ENCODE measurements around the gene CHD6.

The CHD6 gene

GRCh38 chr20:41592516-41593216, 25.5 kb downstream of the CHD6 start:
- Histone ChIP-seq H3K4me3 (ENCODE audit: insufficient read depth, low read depth, low read length) (no peak overlapping the region), H3K27ac (ENCODE audit: insufficient read depth, low read depth, low read length, poor library complexity, severe bottlenecking) (no peak overlapping the region), H3K27me3 (ENCODE audit: control insufficient read depth, insufficient read depth, low read length, poor library complexity, severe bottlenecking) (no peaks in the 10 kb centered on the region), H3K36me3 (ENCODE audit: control insufficient read depth, insufficient read depth, low read length) (peaks cover 7% of the 10 kb centered on the region), H3K4me1 (ENCODE audit: control insufficient read depth, insufficient read depth, low read length) (no peaks in the 10 kb centered on the region), H3K9me3 (ENCODE audit: control insufficient read depth, low read length) (no peaks in the 10 kb centered on the region)
- WGBS, 2 experiments, result 96 to 97% methylated on average over 2 to 3 of the region's 3 CpGs

DNA sequence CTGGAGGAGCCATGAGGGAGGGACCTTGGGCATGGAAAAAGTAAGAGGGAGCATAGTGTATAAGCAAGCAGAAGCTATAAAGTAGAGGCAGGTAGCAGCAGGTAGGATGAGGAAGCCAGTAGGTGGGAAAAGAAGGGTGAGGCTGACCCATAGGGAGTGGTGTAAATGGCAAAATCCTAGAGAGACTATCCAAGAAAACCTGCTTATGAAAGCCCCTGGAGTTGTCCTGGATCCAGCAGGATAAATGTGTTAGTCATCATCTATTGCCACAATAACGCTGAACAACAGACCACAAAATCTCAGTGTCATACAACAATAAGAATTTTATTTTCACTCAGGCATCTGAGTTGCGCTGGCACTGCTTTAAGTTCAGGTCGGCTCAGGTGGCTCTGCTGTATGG, 30.2 kb downstream of the CHD6 start:
- Histone ChIP-seq H3K27ac (ENCODE audit: insufficient read depth, low read depth, low read length, poor library complexity, severe bottlenecking) (no peak overlapping the region), H3K4me1 (ENCODE audit: control insufficient read depth, insufficient read depth, low read length) (no peaks in the 10 kb centered on the region), H3K4me3 (ENCODE audit: insufficient read depth, low read depth, low read length) (no peak overlapping the region), H3K9me3 (ENCODE audit: control insufficient read depth, low read length) (no peaks in the 10 kb centered on the region), H3K36me3 (ENCODE audit: control insufficient read depth, insufficient read depth, low read length) (peaks cover 20% of the 10 kb centered on the region), H3K27me3 (ENCODE audit: control insufficient read depth, insufficient read depth, low read length, poor library complexity, severe bottlenecking) (no peaks in the 10 kb centered on the region)
- 92 to 93% methylated on average over 3 of the region's 3 CpGs for WGBS, 2 experiments

DNA sequence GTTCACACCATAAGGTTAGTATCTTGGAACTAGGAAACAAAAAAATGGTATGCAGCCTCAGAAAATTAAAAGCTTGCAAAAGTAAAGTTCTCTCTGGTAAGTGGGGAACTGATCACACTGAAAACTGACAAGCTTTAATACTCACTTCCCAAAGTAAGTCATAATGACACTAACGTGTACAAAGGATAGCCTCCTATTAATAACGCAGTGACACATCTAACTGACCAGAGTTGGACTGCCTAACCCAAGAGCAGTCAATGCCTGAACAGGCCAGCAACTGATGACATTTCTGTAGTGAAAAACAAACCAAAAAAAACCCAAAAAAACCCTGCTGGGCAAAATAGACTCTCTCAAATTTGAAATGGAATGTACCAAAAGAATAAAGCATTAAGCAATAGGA, 30.7 kb downstream of the CHD6 start:
- H3K4me1 ChIP-seq (ENCODE audit: control insufficient read depth, insufficient read depth, low read length), result no peaks in the 10 kb centered on the region
- 93 to 99% methylated on average over 2 of the region's 2 CpGs for WGBS, 2 experiments
- no peak overlapping the region for H3K4me3 ChIP-seq (ENCODE audit: insufficient read depth, low read depth, low read length)
- H3K36me3 ChIP-seq (ENCODE audit: control insufficient read depth, insufficient read depth, low read length), result peaks cover 20% of the 10 kb centered on the region
- no peaks in the 10 kb centered on the region for H3K9me3 ChIP-seq (ENCODE audit: control insufficient read depth, low read length)
- no peaks in the 10 kb centered on the region for H3K27me3 ChIP-seq (ENCODE audit: control insufficient read depth, insufficient read depth, low read length, poor library complexity, severe bottlenecking)
- H3K27ac ChIP-seq (ENCODE audit: insufficient read depth, low read depth, low read length, poor library complexity, severe bottlenecking), result no peak overlapping the region

DNA sequence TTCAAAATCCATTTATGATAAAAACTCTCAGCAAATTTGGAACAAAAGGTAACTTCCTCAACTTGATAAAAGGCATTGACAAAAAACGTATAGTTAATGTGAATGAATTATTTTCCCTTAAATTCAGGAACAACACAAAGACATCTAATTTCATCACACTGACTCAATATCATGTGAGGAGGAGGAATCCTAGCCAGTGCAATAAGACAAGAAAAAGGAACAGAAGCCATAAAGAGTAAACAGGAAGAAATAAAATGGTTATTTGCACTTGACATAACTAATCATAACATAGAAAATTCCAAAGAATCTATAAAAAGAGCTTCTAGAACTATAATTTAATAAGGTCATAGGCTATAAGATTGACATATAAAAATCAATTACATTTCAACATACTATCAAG, 31.4 kb downstream of the CHD6 start:
- no CpG with 5 or more reads among the region's 1 CpG for WGBS, 2 experiments
- Histone ChIP-seq H3K9me3 (ENCODE audit: control insufficient read depth, low read length) (no peaks in the 10 kb centered on the region), H3K4me3 (ENCODE audit: insufficient read depth, low read depth, low read length) (no peak overlapping the region), H3K27ac (ENCODE audit: insufficient read depth, low read depth, low read length, poor library complexity, severe bottlenecking) (no peak overlapping the region), H3K4me1 (ENCODE audit: control insufficient read depth, insufficient read depth, low read length) (no peaks in the 10 kb centered on the region), H3K36me3 (ENCODE audit: control insufficient read depth, insufficient read depth, low read length) (peaks cover 20% of the 10 kb centered on the region), H3K27me3 (ENCODE audit: control insufficient read depth, insufficient read depth, low read length, poor library complexity, severe bottlenecking) (no peaks in the 10 kb centered on the region)

DNA sequence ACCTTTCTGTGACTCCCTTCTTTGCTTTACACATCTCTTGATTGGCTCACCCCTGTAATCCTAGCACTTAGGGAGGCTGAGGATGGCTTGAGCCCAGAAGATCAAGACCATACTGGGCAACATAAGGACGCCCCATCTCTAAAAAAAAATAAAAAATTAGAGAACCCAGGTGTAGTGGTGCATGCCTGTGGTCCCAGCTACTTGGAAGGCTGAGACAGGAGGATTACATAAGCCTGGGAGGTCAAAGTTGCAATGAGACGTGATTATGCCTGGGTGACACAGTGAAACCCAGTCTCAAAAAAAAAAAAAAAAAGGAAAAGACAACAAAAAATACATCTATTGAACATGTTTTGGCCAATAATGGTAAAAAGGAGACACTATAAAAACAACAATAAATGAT, 37.8 kb downstream of the CHD6 start:
- no peaks in the 10 kb centered on the region for H3K27me3 ChIP-seq (ENCODE audit: control insufficient read depth, insufficient read depth, low read length, poor library complexity, severe bottlenecking)
- H3K9me3 ChIP-seq (ENCODE audit: control insufficient read depth, low read length), result no peaks in the 10 kb centered on the region
- no peaks in the 10 kb centered on the region for H3K36me3 ChIP-seq (ENCODE audit: control insufficient read depth, insufficient read depth, low read length)
- WGBS, 2 experiments, result 89 to 93% methylated on average over 2 of the region's 2 CpGs
- no peaks in the 10 kb centered on the region for H3K4me1 ChIP-seq (ENCODE audit: control insufficient read depth, insufficient read depth, low read length)
- H3K4me3 ChIP-seq (ENCODE audit: insufficient read depth, low read depth, low read length), result no peak overlapping the region
- no peak overlapping the region for H3K27ac ChIP-seq (ENCODE audit: insufficient read depth, low read depth, low read length, poor library complexity, severe bottlenecking)

DNA sequence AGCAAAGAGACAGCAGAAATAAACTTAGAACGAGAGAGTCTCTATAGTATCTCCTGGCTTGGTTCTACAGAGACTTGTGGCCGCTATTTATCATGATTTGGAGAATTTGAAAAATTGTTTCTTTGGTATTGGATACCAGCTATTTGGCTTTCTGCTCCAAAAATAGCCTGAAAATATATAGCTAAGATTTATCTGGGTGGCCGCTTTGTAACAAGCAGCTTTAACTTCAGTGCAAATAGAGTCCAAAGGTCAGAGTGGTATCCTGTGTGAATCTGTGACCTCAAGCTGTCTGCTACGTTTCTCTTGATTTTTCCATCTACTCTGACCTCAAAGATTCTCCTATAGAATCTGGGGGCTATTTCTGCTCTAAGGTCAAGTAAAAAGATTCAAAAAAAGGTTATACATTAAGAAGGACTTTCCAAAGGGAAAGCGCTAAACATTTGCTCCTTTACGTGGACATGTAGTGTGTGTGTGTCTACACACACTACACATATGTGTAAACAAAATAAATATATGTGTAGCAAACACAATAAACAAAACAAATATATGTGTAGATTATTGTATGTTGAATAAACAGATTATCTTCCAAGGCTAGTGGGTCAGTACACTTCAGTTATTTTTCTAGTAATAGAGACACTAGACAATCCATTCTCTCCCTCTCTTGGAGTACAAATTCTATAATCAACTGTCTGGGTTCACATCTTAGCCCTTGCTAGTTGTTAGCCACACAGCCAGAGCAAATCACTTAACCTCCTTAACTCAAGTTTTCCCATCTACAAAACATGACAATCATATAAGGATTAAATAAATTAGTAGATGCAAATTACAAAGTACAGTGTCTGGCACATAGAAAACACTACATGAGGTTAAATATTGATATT, 40.8 kb downstream of the CHD6 start:
- Histone ChIP-seq H3K27ac (ENCODE audit: insufficient read depth, low read depth, low read length, poor library complexity, severe bottlenecking) (no peak overlapping the region), H3K9me3 (ENCODE audit: control insufficient read depth, low read length) (no peaks in the 10 kb centered on the region), H3K36me3 (ENCODE audit: control insufficient read depth, insufficient read depth, low read length) (no peaks in the 10 kb centered on the region), H3K4me3 (ENCODE audit: insufficient read depth, low read depth, low read length) (no peak overlapping the region), H3K4me1 (ENCODE audit: control insufficient read depth, insufficient read depth, low read length) (no peaks in the 10 kb centered on the region), H3K27me3 (ENCODE audit: control insufficient read depth, insufficient read depth, low read length, poor library complexity, severe bottlenecking) (no peaks in the 10 kb centered on the region)
- WGBS, 2 experiments, result 86 to 92% methylated on average over 4 of the region's 6 CpGs

- H3K36me3 ChIP-seq (ENCODE audit: control insufficient read depth, insufficient read depth, low read length), result no peaks in the 10 kb centered on the region
- H3K27ac ChIP-seq (ENCODE audit: insufficient read depth, low read depth, low read length, poor library complexity, severe bottlenecking), result no peak overlapping the region
- WGBS, 2 experiments, result 92 to 95% methylated on average over 3 of the region's 3 CpGs
- H3K4me3 ChIP-seq (ENCODE audit: insufficient read depth, low read depth, low read length), result no peak overlapping the region
- H3K4me1 ChIP-seq (ENCODE audit: control insufficient read depth, insufficient read depth, low read length), result no peaks in the 10 kb centered on the region
- H3K27me3 ChIP-seq (ENCODE audit: control insufficient read depth, insufficient read depth, low read length, poor library complexity, severe bottlenecking), result no peaks in the 10 kb centered on the region
- H3K9me3 ChIP-seq (ENCODE audit: control insufficient read depth, low read length), result no peaks in the 10 kb centered on the region
These were observed 42.8 kb downstream of the CHD6 start for GRCh38 chr20:41575412-41575811.

- no peaks in the 10 kb centered on the region for H3K36me3 ChIP-seq (ENCODE audit: control insufficient read depth, insufficient read depth, low read length)
- H3K27me3 ChIP-seq (ENCODE audit: control insufficient read depth, insufficient read depth, low read length, poor library complexity, severe bottlenecking), result no peaks in the 10 kb centered on the region
- H3K9me3 ChIP-seq (ENCODE audit: control insufficient read depth, low read length), result no peaks in the 10 kb centered on the region
- H3K27ac ChIP-seq (ENCODE audit: insufficient read depth, low read depth, low read length, poor library complexity, severe bottlenecking), result no peak overlapping the region
- H3K4me3 ChIP-seq (ENCODE audit: insufficient read depth, low read depth, low read length), result no peak overlapping the region
- WGBS, 2 experiments, result 81 to 86% methylated on average over 6 of the region's 7 CpGs
- no peaks in the 10 kb centered on the region for H3K4me1 ChIP-seq (ENCODE audit: control insufficient read depth, insufficient read depth, low read length)
These were observed 43.3 kb downstream of the CHD6 start for GRCh38 chr20:41574802-41575389.

- Histone ChIP-seq H3K4me1 (ENCODE audit: control insufficient read depth, insufficient read depth, low read length) (no peaks in the 10 kb centered on the region), H3K27ac (ENCODE audit: insufficient read depth, low read depth, low read length, poor library complexity, severe bottlenecking) (no peak overlapping the region), H3K27me3 (ENCODE audit: control insufficient read depth, insufficient read depth, low read length, poor library complexity, severe bottlenecking) (no peaks in the 10 kb centered on the region), H3K9me3 (ENCODE audit: control insufficient read depth, low read length) (no peaks in the 10 kb centered on the region), H3K4me3 (ENCODE audit: insufficient read depth, low read depth, low read length) (no peak overlapping the region), H3K36me3 (ENCODE audit: control insufficient read depth, insufficient read depth, low read length) (no peaks in the 10 kb centered on the region)
- 84 to 96% methylated on average over 2 of the region's 2 CpGs for WGBS, 2 experiments
These were observed 44.2 kb downstream of the CHD6 start for GRCh38 chr20:41573955-41574354.

- 88 to 92% methylated on average over 3 of the region's 3 CpGs for WGBS, 2 experiments
- Histone ChIP-seq H3K36me3 (ENCODE audit: control insufficient read depth, insufficient read depth, low read length) (no peaks in the 10 kb centered on the region), H3K4me1 (ENCODE audit: control insufficient read depth, insufficient read depth, low read length) (no peaks in the 10 kb centered on the region), H3K9me3 (ENCODE audit: control insufficient read depth, low read length) (no peaks in the 10 kb centered on the region), H3K27ac (ENCODE audit: insufficient read depth, low read depth, low read length, poor library complexity, severe bottlenecking) (no peak overlapping the region), H3K4me3 (ENCODE audit: insufficient read depth, low read depth, low read length) (no peak overlapping the region), H3K27me3 (ENCODE audit: control insufficient read depth, insufficient read depth, low read length, poor library complexity, severe bottlenecking) (no peaks in the 10 kb centered on the region)
These were observed 46.1 kb downstream of the CHD6 start for GRCh38 chr20:41572010-41572572.
